HT-29 (cell line): ENCODE measurements around the gene GADD45G. TPM values are rescaled to one million over a fixed set of nuclear protein-coding genes. Genes with fewer than 3 reads are reported as not detected.

Source experiments
- DNase-seq: peaks from one replicate; pipeline ENCODE4 v3.0.0-alpha.2; 2015; ENCODE audit warnings: low spot score
- total RNA-seq: library from RNA; depleted of rRNA; stranded (reverse); fragments of >200 nt; shearing (Covaris generic); gene quantifications from 2 replicates; pipeline ENCODE4 v1.2.3, GENCODE V29; 2014; rRNA removed

The GADD45G gene
- total RNA-seq, result 1.3 and 5.2 TPM in 2 replicates

GRCh38 chr9:89604729-89605464 lies at the start of gene GADD45G:
TSS of gene GADD45G (plus strand) at chr9:89605012. CDS start at chr9:89605122, 110 bp downstream.
- DNase-seq, result peak; percentile 71

DNA sequence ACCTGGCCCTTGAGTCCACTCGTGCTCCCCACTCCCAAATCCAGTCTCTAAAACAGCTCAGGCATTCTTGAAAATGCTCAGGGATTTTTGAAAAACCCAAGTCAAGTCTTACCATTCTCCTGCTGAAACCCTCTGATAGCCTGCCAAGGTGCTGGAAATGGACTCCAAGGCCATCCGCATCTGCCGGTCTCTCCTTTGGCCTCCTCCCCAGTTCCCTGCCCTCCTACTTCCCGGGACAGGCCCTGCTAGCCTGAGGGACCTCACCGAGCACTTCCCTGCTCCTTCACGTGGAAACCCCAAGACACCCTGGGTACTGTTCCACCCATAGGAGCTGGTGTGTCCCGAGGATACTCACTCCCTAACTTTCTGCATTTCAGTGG lies 49.8 kb upstream of the GADD45G start:
- no peak for DNase-seq

- peak; percentile 25 for DNase-seq
Observed at GRCh38 chr9:89555451-89556375, 49.1 kb upstream of the GADD45G start.

DNA sequence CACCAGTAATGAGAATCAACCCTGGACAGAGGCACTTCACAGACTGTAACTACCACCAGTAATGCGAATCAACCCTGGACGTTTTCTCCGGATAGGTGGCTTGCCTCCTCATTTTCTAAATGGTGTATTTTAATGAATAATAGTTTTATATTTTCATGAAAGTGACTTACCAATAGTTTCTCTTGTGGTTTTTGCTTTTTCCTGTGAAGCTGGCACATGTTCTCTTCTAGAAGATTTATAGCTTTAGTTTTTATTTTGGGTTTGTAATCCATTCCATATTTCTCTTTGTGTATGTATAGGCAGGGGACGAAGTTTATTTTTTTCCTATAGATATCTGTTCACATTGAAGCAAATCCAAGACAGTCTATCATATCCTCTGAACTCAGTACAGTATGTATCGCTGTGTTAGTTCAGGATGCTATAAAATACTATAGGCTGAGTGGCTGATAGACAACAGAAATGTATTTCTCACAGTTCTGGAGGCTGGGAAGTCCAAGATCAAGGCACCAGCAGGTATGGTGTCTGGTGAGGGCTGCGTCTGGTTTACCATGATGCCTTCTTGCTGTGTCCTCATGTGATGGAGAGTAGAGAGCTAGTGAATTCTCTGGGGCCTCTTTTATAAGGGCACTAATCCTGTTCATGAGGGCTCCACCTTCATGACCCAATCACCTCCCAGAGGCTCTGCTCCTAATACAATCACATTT lies 46.5 kb upstream of the GADD45G start:
- no peak for DNase-seq

DNA sequence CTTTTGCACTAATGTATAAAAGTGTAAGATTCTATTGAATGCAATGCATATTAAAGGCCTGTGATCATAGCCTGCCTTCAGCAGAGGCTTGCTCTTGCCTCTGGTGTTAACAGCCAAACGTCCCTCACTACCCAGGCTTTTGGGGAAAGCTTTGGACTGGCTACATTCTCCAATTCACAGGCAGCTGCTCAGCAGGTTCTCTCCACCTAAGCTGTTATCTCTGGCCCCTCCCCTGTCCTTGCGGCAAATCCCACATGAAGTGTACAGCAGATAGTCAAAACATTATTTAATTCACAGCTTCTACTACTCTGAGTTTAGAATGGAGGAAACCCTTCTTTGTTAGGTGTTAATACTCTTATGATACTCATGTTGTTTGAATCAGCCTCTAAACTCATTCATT lies 45.9 kb upstream of the GADD45G start:
- no peak for DNase-seq

GRCh38 chr9:89562186-89562814 lies 42.5 kb upstream of the GADD45G start:
- no peak for DNase-seq

DNA sequence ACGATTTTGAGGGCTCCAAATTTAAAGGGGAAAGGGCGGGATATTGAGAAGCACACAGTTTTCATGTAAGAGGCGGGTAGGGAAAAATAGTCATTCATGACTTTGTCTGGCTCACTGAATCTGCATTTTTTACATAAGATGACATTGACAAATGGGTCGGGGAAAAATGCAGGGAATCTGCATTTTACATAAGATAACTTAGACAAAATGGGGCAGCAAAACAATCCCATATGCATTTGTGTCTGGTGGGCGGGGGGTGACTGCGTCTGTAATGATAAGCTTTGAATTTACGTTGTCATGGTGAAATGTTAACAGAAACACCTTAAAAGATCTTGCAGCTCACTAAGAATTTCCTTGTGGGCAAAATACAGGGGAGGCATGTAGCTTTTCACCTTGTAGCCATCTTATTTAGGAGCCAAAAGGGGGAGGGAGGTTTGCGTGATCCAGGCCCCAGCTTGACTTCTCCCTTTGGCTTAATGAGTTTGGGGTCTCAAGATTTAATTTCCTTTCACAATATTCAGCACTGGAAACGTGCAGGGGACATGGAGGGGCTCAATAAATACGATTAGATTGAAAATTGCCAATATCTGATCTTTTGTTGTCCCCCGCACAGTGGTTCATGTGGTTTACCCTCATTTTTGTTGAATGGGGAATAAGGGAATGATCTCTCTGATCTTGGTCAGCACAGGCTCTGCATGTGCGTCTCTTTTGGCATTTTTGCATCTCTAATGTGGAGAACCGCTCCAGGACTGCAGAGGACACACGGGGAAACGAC lies 41.1 kb upstream of the GADD45G start:
- DNase-seq, result no peak

DNA sequence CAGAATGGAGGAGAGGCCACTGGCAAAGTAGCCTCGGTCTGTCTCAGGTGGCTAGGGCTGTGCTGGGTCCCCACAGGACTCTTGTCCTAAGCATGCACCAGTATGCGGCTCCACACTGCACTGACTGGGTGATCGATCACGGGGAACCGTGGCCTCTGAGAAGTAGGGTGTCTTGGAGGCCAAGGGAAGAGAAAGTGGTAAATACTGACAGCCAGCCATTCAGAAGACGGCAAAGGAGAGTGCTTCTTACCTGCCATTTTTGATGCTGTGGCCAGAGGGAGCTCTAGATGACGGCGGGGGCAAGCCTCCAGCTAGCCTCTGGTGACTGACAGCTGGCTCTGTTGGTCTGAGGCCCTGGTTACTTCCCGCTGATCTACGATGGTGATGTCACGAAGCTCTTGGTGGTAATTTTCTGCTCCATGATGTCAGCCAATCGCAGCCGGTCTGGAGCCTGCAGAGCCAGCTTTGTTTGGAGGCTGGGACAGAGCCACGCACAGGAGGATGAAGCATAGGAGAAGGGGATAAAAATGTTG lies 40.4 kb upstream of the GADD45G start:
- DNase-seq, result peak; percentile 56

DNA sequence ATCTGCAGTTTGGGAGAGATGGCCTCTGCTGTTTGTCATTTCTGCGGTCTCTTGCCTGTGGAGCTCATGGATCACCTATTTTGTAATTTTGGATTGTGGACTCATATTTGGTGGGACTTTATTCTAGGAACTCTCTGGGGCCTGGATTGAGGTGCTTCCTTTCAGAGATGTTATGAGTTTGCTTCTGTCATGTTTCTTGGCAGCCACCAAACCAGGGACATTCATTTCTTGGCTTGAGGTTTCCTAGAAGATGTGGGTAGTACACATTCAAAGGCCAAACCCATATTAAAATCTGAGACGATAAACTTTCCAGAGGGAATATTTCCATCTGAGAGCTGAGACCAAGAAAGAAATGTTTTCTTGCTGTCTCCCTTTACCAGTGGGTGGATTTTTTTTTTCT lies 37.2 kb upstream of the GADD45G start:
- DNase-seq, result no peak

GRCh38 chr9:89574309-89574708 lies 30.5 kb upstream of the GADD45G start:
- DNase-seq, result no peak

DNA sequence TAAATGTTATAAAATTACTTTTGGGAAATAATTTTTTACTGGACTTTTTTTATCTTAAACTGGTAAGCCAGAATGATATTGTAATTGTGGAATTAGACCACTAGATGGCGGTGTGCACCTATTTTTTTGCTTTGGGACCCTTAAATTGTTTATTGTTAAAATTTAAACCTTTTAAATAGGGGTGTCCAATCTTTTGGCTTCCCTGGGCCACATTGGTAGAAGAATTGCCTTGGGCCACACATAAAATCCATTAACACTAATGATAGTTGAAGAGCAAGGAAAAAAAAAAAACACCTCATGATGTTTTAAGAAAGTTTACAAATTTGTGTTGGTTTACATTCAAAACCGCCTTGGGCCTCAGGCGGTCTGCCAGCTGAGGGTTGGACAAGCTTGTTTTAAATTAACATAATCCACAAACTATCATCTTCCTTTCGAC lies 28.4 kb upstream of the GADD45G start:
- peak; percentile 68 for DNase-seq

DNA sequence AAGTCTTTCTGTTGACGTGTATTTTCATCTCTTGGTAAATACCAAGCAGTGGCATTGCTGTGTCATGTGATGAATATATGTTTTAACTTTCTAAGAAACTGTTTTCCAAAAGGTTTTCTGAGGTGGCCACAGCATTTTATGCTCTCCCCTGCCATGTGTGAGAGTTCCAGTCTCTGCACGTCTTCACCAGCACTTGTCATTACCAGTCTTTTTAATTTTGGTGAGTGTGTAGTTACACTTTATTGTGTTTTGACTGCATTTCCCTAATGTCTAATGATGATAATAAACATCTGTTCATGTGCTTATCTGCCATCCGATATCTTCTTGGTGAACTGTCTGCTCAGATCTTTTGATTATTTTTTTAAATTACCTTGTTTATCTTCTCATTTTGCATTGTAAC lies 27.4 kb upstream of the GADD45G start:
- no peak for DNase-seq

- DNase-seq, result no peak
Observed at GRCh38 chr9:89579741-89580385, 24.9 kb upstream of the GADD45G start.

DNA sequence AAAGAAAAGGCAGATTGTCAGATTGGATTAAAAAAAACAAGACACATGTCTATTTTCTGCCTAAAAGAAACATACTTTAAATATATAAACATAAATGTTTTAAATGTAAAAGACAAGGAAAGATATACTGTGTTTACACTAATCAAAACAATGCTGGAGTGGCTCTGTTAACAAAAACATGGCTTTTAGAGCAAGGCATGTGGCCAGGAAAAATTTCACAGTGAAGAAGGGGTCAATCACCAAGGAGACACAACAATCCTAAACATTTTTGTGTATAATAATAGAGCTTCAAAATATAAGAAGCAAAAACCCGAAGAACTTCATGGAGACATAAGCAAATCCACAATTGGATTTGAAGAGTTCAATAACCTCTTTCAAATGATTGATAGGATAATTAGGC lies 18.5 kb upstream of the GADD45G start:
- DNase-seq, result no peak

DNA sequence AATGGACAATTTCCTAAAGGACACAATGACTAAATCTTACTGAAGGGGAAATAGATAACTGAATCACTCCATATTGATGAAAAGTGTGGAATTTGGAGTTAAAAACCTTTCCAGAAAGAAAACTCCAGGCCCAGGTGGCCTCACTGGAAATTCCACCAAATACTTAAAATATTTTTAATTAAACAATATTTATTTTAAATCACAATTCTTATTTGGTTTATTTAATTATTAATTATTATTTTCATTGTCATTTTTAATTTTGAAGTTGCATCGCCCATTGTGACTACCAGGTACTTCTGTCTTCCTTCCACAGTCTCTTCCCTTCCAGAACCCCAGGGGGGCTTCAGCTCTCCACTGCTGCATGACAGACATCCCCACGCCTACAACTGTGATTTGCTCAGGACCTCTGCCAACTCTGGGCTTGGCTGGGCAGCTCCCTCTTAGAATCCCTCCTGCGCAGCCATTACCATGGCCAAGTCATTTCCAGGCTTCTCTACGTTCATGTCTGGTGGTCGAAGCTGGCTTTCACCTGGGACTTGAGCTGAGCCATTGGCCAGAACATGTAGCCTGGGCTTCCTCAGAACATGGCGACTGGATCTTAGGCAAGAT lies 16.4 kb upstream of the GADD45G start:
- no peak for DNase-seq

- no peak for DNase-seq
Observed at GRCh38 chr9:89590415-89590814, 14.4 kb upstream of the GADD45G start.

DNA sequence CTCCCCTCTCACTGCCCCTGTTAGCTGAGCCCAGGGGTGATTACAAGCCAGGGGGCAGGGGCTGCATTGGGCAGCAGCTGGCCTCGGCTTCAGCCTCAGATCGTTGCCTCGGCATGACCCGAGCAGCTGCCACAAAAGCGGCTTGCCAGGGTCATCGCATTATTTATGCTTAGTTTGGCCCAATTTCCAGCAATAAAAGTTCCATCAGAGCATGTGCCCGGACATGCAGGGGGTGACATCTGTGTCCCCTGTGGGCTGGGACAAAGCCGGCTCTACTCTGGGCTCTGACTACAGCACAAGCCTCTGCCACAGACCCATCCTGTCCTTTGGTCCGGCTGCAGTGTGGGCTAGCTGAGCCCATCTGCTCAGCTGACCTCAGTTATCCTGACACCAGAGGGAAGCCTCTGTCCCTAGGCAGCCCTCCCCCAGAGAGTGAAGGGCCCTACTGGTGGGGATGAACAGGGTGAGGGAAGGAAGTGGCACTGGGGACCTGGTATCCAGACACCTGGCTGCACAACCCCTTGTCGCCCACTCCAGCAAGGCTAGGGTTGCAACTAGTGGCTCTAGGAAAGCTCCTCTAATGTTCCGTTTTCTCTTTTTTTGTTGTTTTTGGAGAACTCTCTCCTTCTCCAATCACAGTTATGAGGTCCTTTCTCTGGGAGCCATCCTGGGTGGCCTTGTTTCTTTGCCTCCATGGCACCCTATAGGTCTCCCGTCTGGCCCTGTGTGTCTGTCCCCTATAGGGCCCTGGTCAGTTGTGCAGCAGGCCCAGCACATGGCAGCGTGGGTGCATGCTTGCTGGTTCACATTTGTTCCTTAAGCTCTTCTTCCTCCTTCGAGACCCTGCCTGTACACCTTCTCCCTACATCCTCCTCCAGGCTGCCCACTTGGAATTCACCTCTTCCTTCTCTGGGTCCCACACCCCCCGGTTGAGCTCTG lies 13.3 kb upstream of the GADD45G start:
- DNase-seq, result no peak

GRCh38 chr9:89592213-89592815 lies 12.5 kb upstream of the GADD45G start:
- no peak for DNase-seq
